ENCODE data around the gene OPRL1. TPM values are rescaled to one million over a fixed set of nuclear protein-coding genes. Genes with fewer than 3 reads are reported as not detected.

OPRL1 gene
- total and polyA plus RNA-seq, 5 donors: 0.50 to 1.3 (median 0.91) TPM

DNA sequence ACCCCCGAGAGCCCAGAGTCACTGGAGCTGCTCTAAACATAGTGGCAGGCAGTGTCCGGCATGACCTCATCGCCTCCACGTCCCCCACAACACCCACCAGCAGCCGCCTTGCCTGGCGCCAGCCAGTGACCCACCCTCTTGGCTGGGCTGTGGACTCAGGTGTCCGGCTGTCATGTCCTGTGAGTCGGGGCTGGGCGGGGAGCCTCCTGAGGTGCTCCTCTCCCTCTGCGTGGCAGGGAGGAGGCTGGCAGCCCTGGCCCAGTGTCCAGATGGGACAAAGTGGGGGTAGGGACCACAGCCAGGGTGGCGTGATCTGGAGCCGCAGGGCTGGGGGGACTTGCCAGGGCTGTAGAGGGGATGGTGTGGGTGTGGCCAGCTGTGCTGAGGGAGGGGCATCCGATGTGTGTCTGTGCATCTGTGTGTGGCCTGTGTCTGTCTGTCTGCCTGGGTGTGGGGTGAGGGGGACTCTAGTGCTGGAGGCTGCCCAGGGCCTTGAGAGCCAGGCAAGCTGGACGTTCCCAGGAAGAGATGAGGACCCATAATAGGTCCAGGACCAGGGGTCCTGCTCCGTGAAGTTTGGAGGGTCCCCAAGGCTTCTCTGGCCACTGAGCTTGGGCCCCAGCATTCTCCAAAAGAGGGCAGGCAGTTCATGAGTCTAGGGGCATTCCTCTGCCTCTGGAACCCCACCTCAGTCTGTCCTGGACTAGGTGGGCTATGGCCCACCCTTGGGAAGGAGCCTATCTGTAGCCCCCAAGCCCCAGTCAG, 28.1 kb upstream of the OPRL1 start:
- intact Hi-C loops (cut with DNase I): no loop called here
- H3K4me3 ChIP-seq (ENCODE audit: low read length): no peak overlapping the region
- H3K27ac ChIP-seq (ENCODE audit: low read length): peak overlapping the region; percentile 68
- WGBS: 72% methylated on average over 15 of the region's 15 CpGs
- ATAC-seq (peak; percentile 50 to 60), DNase-seq (peak; percentile 83 to 91 (median 90))
- H3K4me1 ChIP-seq (ENCODE audit: control insufficient read depth, insufficient read depth, low read length): no peaks in the 10 kb centered on the region
- H3K9me3 ChIP-seq (ENCODE audit: control insufficient read depth, low read length): no peaks in the 10 kb centered on the region
- no peaks in the 10 kb centered on the region for H3K27me3 ChIP-seq (ENCODE audit: control insufficient read depth, insufficient read depth)

DNA sequence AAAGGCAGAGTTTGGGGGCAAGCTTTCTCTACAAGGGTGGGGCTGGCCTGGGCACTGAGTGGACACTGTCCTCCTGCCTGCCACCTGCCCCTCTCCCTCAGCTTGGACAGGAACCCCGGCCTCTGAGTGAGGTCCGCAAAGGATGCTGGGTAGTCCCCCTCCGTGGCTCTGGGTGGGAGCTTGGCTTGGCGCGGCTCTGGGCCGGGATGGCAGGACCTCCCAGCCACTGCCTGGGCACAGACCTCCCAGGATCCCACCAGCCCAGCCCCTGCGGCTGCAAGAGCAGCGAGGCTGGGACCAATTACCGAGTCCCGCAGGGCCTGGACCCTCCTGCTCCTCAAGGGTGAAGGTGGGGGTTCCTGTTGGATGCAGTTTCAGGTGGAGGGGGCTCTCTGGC, 27.6 kb upstream of the OPRL1 start:
- 65% methylated on average over 10 of the region's 10 CpGs for WGBS
- H3K27me3 ChIP-seq (ENCODE audit: control insufficient read depth, insufficient read depth): no peaks in the 10 kb centered on the region
- DNase-seq (no peak), ATAC-seq (no peak)
- H3K4me1 ChIP-seq (ENCODE audit: control insufficient read depth, insufficient read depth, low read length): no peaks in the 10 kb centered on the region
- intact Hi-C loops (cut with DNase I): no loop called here
- no peaks in the 10 kb centered on the region for H3K9me3 ChIP-seq (ENCODE audit: control insufficient read depth, low read length)
- peak overlapping the region; percentile 68 for H3K27ac ChIP-seq (ENCODE audit: low read length)
- H3K4me3 ChIP-seq (ENCODE audit: low read length): no peak overlapping the region

- intact Hi-C loops (cut with DNase I): no loop called here
- H3K27ac ChIP-seq (ENCODE audit: low read length): peak overlapping the region; percentile 68
- no peak overlapping the region for H3K4me3 ChIP-seq (ENCODE audit: low read length)
Measured at GRCh38 chr20:64052987-64053840, 26.7 kb upstream of the OPRL1 start.

GRCh38 chr20:64053841-64054661, 25.8 kb upstream of the OPRL1 start:
- no peaks in the 10 kb centered on the region for H3K9me3 ChIP-seq (ENCODE audit: control insufficient read depth, low read length)
- DNase-seq (peak; percentile 84 to 91 (median 90)), ATAC-seq (peak; percentile 56 to 68)
- 20% methylated on average over 17 of the region's 17 CpGs for whole genome bisulfite sequencing
- H3K4me1 ChIP-seq (ENCODE audit: control insufficient read depth, insufficient read depth, low read length): no peaks in the 10 kb centered on the region
- intact Hi-C loops (cut with DNase I): no loop called here
- no peak overlapping the region for H3K4me3 ChIP-seq (ENCODE audit: low read length)
- no peaks in the 10 kb centered on the region for H3K27me3 ChIP-seq (ENCODE audit: control insufficient read depth, insufficient read depth)
- H3K27ac ChIP-seq (ENCODE audit: low read length): peak overlapping the region; percentile 71

More at GRCh38 chr20:64052987-64053840, 26.7 kb upstream of the OPRL1 start:
- Histone ChIP-seq H3K27me3 (ENCODE audit: control insufficient read depth, insufficient read depth) (no peaks in the 10 kb centered on the region), H3K4me1 (ENCODE audit: control insufficient read depth, insufficient read depth, low read length) (no peaks in the 10 kb centered on the region), H3K9me3 (ENCODE audit: control insufficient read depth, low read length) (no peaks in the 10 kb centered on the region)
- DNase-seq: no peak
- 70% methylated on average over 33 of the region's 33 CpGs for WGBS
- no peak for ATAC-seq

DNA sequence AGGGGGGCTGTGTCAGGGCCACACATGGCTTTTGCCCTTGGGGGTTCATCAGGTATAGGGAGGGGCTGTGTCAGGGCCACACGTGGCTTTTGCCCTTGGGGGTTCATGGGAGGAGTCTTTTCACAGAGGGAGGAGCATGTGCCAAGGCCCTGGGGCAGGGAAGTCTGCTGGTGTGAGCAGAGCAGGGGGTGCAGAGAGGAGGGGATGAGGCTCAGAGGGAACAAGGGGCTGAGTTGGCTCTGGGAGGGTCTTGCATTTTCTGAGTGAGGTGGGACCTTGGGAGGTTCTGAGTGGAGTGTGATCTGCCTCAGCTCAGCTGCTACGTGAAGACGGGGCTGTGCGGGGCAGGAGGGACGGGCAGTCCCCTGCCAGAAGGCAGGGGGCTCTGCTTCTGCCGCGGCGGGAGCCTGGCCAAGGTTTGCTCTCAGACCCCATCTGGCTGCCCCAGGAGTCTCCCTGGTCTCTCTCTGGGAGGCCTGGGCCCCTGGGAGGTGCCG, 24.4 kb upstream of the OPRL1 start:
- Histone ChIP-seq H3K27ac (ENCODE audit: low read length) (peak overlapping the region; percentile 76), H3K27me3 (ENCODE audit: control insufficient read depth, insufficient read depth) (no peaks in the 10 kb centered on the region), H3K9me3 (ENCODE audit: control insufficient read depth, low read length) (no peaks in the 10 kb centered on the region), H3K4me1 (ENCODE audit: control insufficient read depth, insufficient read depth, low read length) (no peaks in the 10 kb centered on the region), H3K4me3 (ENCODE audit: low read length) (no peak overlapping the region)
- WGBS: 61% methylated on average over 9 of the region's 9 CpGs
- ATAC-seq (no peak), DNase-seq (no peak)
- intact Hi-C loops (cut with DNase I): loop anchor here in 1 of 4 donors (5.0 kb wide), 1 partner anchor 83 kb away; no protein-coding TSS in a partner anchor

GRCh38 chr20:64055893-64056638, 23.8 kb upstream of the OPRL1 start:
- peak overlapping the region; percentile 76 for H3K27ac ChIP-seq (ENCODE audit: low read length)
- no peaks in the 10 kb centered on the region for H3K27me3 ChIP-seq (ENCODE audit: control insufficient read depth, insufficient read depth)
- WGBS: 38% methylated on average over 22 of the region's 22 CpGs
- no peak overlapping the region for H3K4me3 ChIP-seq (ENCODE audit: low read length)
- no peaks in the 10 kb centered on the region for H3K4me1 ChIP-seq (ENCODE audit: control insufficient read depth, insufficient read depth, low read length)
- ATAC-seq (peak; percentile 27 to 54), DNase-seq (peak; percentile 84 to 92 (median 91))
- intact Hi-C loops (cut with DNase I): loop anchor here in 1 of 4 donors (5.0 kb wide), 1 partner anchor 84 kb away; no protein-coding TSS in a partner anchor
- H3K9me3 ChIP-seq (ENCODE audit: control insufficient read depth, low read length): no peaks in the 10 kb centered on the region

DNA sequence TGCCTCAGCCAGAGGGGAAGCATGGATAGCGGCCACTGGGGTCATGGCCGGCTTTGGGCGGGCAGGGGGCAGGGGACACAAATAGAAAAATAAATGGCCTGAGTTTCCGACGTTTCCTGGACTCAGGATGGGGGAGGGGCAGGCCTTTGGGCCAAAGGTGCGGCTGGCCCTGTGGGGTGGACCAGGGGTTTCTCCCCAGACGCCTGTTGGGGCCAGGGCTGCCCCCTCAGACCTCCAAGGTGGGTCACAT, 23.3 kb upstream of the OPRL1 start:
- ATAC-seq (no peak), DNase-seq (peak in 2 of 3 donors; percentile 65 to 69)
- Histone ChIP-seq H3K4me1 (ENCODE audit: control insufficient read depth, insufficient read depth, low read length) (no peaks in the 10 kb centered on the region), H3K4me3 (ENCODE audit: low read length) (no peak overlapping the region), H3K27ac (ENCODE audit: low read length) (peak overlapping the region; percentile 16), H3K9me3 (ENCODE audit: control insufficient read depth, low read length) (no peaks in the 10 kb centered on the region), H3K27me3 (ENCODE audit: control insufficient read depth, insufficient read depth) (no peaks in the 10 kb centered on the region)
- 53% methylated on average over 7 of the region's 7 CpGs for WGBS
- intact Hi-C loops (cut with DNase I): loop anchor here in 1 of 4 donors (5.0 kb wide), 1 partner anchor 84 kb away; no protein-coding TSS in a partner anchor

- no peaks in the 10 kb centered on the region for H3K4me1 ChIP-seq (ENCODE audit: control insufficient read depth, insufficient read depth, low read length)
- no peaks in the 10 kb centered on the region for H3K9me3 ChIP-seq (ENCODE audit: control insufficient read depth, low read length)
- ATAC-seq (peak; percentile 2 to 3), DNase-seq (peak in 1 of 3 donors; percentile 54)
- peak overlapping the region; percentile 16 for H3K27ac ChIP-seq (ENCODE audit: low read length)
- H3K27me3 ChIP-seq (ENCODE audit: control insufficient read depth, insufficient read depth): no peaks in the 10 kb centered on the region
- peak overlapping the region; percentile 1 for H3K4me3 ChIP-seq (ENCODE audit: low read length)
- intact Hi-C loops (cut with DNase I): loop anchor here in 1 of 4 donors (5.0 kb wide), 1 partner anchor 85 kb away; no protein-coding TSS in a partner anchor
- 49% methylated on average over 39 of the region's 39 CpGs for WGBS
Measured at GRCh38 chr20:64056889-64057627, 22.8 kb upstream of the OPRL1 start.

GRCh38 chr20:64057628-64058498, 22.0 kb upstream of the OPRL1 start:
- WGBS: 29% methylated on average over 33 of the region's 33 CpGs
- no peaks in the 10 kb centered on the region for H3K27me3 ChIP-seq (ENCODE audit: control insufficient read depth, insufficient read depth)
- ATAC-seq: peak; percentile 42 to 50
- intact Hi-C loops (cut with DNase I): loop anchor here in 1 of 4 donors (5.0 kb wide), 1 partner anchor 86 kb away; no protein-coding TSS in a partner anchor
- H3K4me3 ChIP-seq (ENCODE audit: low read length): peak overlapping the region; percentile 1
- H3K4me1 ChIP-seq (ENCODE audit: control insufficient read depth, insufficient read depth, low read length): no peaks in the 10 kb centered on the region
- peak; percentile 80 to 91 (median 91) for DNase-seq
- peak overlapping the region; percentile 16 for H3K27ac ChIP-seq (ENCODE audit: low read length)
- H3K9me3 ChIP-seq (ENCODE audit: control insufficient read depth, low read length): no peaks in the 10 kb centered on the region
